OCI-LY1 (cell line): ENCODE results near the gene HIC1.

Experiments used
- H2AFZ ChIP-seq: fragments of 200-600 bp; sonication (generic), shearing (Covaris generic); 2 replicates; pipeline ENCODE4 v1.6.0; 2014; ENCODE audit warnings: antibody characterized with exemption, mild to moderate bottlenecking, low read length
- H3F3A ChIP-seq: fragments of 200-600 bp; sonication (generic), shearing (Covaris generic); 2 replicates; pipeline ENCODE4 v1.6.0; 2014; ENCODE audit warnings: mild to moderate bottlenecking, antibody characterized with exemption, low read length, moderate library complexity; ENCODE audit not compliant: insufficient read depth
- H3K27ac ChIP-seq: fragments of 200-600 bp; sonication (generic); 2 replicates; pipeline ENCODE4 v1.5.1; 2014; ENCODE audit warnings: low read length, mixed run types, mild to moderate bottlenecking, low read depth; ENCODE audit not compliant: poor library complexity, severe bottlenecking
- H3K27me3 ChIP-seq: fragments of 200-600 bp; sonication (generic); 2 replicates; pipeline ENCODE4 v1.6.0; 2014; ENCODE audit warnings: antibody characterized with exemption, mild to moderate bottlenecking, low read length, moderate library complexity; ENCODE audit not compliant: insufficient read depth
- H3K36me3 ChIP-seq: fragments of 200-600 bp; sonication (generic); 2 replicates; pipeline ENCODE4 v1.6.1; 2014; ENCODE audit warnings: mild to moderate bottlenecking, antibody characterized with exemption, low read length, moderate library complexity, mixed read lengths; ENCODE audit not compliant: insufficient read depth
- H3K4me1 ChIP-seq: fragments of 200-600 bp; sonication (generic); 2 replicates; pipeline ENCODE4 v1.5.1; 2014; ENCODE audit warnings: mild to moderate bottlenecking, low read length, moderate library complexity; ENCODE audit not compliant: insufficient read depth, severe bottlenecking
- H3K4me2 ChIP-seq: fragments of 200-600 bp; sonication (generic), shearing (Covaris generic); 2 replicates; pipeline ENCODE4 v1.6.1; 2014; ENCODE audit warnings: low read length
- H3K4me3 ChIP-seq: fragments of 200-600 bp; sonication (generic); 2 replicates; pipeline ENCODE4 v1.5.1; 2014; ENCODE audit warnings: low read length, low read depth, mild to moderate bottlenecking, mixed read lengths; ENCODE audit not compliant: poor library complexity, severe bottlenecking
- H3K79me2 ChIP-seq: fragments of 200-600 bp; shearing (Covaris generic); 2 replicates; pipeline ENCODE4 v1.6.1; 2016; ENCODE audit warnings: mixed run types, low read length, mixed read lengths; ENCODE audit not compliant: insufficient read depth
- H3K9ac ChIP-seq: fragments of 200-600 bp; sonication (generic), shearing (Covaris generic); 2 replicates; pipeline ENCODE4 v1.6.1; 2014; ENCODE audit warnings: mild to moderate bottlenecking, low read length, mixed read lengths
- H3K9me2 ChIP-seq: fragments of 200-600 bp; sonication (generic), shearing (Covaris generic); 2 replicates; pipeline ENCODE4 v1.6.1; 2014; ENCODE audit warnings: low read depth, mild to moderate bottlenecking, low read length, mixed read lengths
- H3K9me3 ChIP-seq: fragments of 200-600 bp; shearing (Covaris generic); 2 replicates; pipeline ENCODE4 v1.6.1; 2014; ENCODE audit warnings: low read length, mixed read lengths
- H4K20me1 ChIP-seq: fragments of 200-600 bp; sonication (generic), shearing (Covaris generic); 2 replicates; pipeline ENCODE4 v1.6.0; 2016; ENCODE audit warnings: mild to moderate bottlenecking, low read length; ENCODE audit not compliant: insufficient read depth
- EZH2 ChIP-seq: fragments of 200-600 bp; sonication (generic), shearing (Covaris generic); IDR thresholded peaks from 2 replicates; pipeline ENCODE4 v1.8.0; 2017; ENCODE audit warnings: borderline replicate concordance, mixed run types, mild to moderate bottlenecking, antibody characterized with exemption, low read length, moderate library complexity, mixed read lengths
- TF ChIP-seq, protein P1 (sequence below): fragments of 200-600 bp; sonication (generic), shearing (Covaris generic); IDR thresholded peaks from 2 replicates; pipeline ENCODE4 v1.5.1; 2017; ENCODE audit warnings: mild to moderate bottlenecking, antibody characterized with exemption, low read length, moderate library complexity, mixed read lengths

The HIC1 gene

DNA sequence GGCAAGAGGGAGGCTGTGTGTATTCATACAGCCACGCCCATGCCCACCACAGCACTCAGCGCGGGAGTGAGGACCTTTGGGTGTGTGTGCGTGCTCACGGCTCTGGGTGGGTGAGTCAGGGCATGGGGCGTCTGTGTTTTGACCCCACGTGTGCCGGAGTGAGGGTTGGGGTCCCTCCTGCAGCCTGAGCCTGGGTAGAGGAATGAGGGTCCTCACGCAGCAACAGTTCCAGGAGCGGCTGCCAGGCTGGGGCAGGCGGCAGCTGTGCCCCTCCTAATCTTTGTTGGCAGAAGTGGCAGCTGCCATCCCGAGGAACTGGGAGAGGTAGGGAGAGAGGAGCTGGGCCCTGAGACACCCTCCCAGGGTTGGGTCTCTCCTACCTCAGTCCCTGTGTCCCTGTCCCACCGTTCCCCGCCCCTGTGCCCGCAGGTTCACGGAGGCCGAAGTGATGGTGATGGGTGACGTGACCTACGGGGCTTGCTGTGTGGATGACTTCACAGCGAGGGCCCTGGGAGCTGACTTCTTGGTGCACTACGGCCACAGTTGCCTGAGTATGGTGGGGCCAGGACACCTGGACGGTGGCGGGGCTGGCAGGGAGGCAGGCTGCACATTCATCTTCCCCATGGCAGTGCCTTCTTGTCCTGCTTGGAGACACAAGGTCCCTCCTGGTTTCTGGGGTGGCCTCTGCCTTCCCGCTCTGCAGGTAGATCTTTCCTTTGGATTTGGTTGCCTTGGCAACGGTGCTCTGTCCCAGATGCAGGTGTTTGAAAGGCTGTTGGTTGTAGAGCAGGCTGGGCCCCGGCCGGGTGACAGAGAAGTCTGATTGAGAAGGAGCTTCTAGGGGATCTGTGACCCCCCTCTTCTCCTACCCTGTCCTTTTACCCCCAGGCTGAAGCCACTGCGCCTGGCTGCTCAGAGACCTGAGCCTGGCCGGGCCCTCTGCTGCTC is 19.1 kb upstream of the HIC1 start:
- H4K20me1 ChIP-seq: no peaks in the 10 kb centered on the region
- no peak overlapping the region for H2AFZ ChIP-seq
- no peak overlapping the region for H3K27ac ChIP-seq
- no peaks in the 10 kb centered on the region for H3K9me3 ChIP-seq
- no peaks in the 10 kb centered on the region for H3K27me3 ChIP-seq
- no peaks in the 10 kb centered on the region for H3K9me2 ChIP-seq
- H3K4me1 ChIP-seq: peaks cover 10% of the 10 kb centered on the region
- TF ChIP-seq, protein P1, sequence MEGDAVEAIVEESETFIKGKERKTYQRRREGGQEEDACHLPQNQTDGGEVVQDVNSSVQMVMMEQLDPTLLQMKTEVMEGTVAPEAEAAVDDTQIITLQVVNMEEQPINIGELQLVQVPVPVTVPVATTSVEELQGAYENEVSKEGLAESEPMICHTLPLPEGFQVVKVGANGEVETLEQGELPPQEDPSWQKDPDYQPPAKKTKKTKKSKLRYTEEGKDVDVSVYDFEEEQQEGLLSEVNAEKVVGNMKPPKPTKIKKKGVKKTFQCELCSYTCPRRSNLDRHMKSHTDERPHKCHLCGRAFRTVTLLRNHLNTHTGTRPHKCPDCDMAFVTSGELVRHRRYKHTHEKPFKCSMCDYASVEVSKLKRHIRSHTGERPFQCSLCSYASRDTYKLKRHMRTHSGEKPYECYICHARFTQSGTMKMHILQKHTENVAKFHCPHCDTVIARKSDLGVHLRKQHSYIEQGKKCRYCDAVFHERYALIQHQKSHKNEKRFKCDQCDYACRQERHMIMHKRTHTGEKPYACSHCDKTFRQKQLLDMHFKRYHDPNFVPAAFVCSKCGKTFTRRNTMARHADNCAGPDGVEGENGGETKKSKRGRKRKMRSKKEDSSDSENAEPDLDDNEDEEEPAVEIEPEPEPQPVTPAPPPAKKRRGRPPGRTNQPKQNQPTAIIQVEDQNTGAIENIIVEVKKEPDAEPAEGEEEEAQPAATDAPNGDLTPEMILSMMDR: no peak
- TF ChIP-seq EZH2: no peak
- H3K4me2 ChIP-seq: no peak overlapping the region
- H3K4me3 ChIP-seq: no peak overlapping the region
- no peaks in the 10 kb centered on the region for H3F3A ChIP-seq
- peaks cover 28% of the 10 kb centered on the region for H3K36me3 ChIP-seq
- no peak overlapping the region for H3K9ac ChIP-seq
- no peaks in the 10 kb centered on the region for H3K79me2 ChIP-seq

- TF ChIP-seq, protein P1: no peak
- no peak for TF ChIP-seq EZH2
- Histone ChIP-seq H3K9ac (no peak overlapping the region), H3K36me3 (peaks cover 28% of the 10 kb centered on the region), H3K27me3 (no peaks in the 10 kb centered on the region), H3K4me2 (no peak overlapping the region), H3K27ac (no peak overlapping the region), H3F3A (no peaks in the 10 kb centered on the region), H3K9me2 (no peaks in the 10 kb centered on the region), H3K4me1 (peaks cover 5% of the 10 kb centered on the region), H4K20me1 (no peaks in the 10 kb centered on the region), H3K4me3 (no peak overlapping the region), H3K79me2 (no peaks in the 10 kb centered on the region), H3K9me3 (no peaks in the 10 kb centered on the region), H2AFZ (no peak overlapping the region)
These were observed 17.7 kb upstream of the HIC1 start for GRCh38 chr17:2037155-2037554.

DNA sequence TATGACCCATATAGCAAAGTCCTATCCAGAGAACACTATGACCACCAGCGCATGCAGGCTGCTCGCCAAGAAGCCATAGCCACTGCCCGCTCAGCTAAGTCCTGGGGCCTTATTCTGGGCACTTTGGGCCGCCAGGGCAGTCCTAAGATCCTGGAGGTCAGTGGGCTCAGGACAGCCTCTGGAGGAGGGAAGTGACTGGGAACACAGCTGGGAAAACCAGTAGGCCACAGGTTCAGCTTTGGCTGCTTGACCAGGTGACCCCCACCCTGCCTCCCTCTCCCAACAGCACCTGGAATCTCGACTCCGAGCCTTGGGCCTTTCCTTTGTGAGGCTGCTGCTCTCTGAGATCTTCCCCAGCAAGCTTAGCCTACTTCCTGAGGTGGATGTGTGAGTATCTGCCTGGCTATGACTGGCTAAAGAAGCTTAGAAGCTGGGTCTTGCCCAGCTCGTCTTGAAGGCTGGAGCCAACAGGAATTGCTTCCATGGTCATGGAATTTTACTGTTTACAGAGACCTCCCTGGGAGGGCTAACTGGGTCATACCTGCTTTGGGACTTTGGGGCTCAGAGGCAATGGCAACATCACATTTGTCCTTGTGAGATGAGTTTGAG is 14.6 kb upstream of the HIC1 start:
- H3F3A ChIP-seq: no peaks in the 10 kb centered on the region
- H3K4me3 ChIP-seq: no peak overlapping the region
- peaks cover 52% of the 10 kb centered on the region for H3K36me3 ChIP-seq
- H3K27me3 ChIP-seq: no peaks in the 10 kb centered on the region
- H3K9me2 ChIP-seq: no peaks in the 10 kb centered on the region
- no peaks in the 10 kb centered on the region for H4K20me1 ChIP-seq
- no peak overlapping the region for H3K4me2 ChIP-seq
- TF ChIP-seq, protein P1: no peak
- no peak for TF ChIP-seq EZH2
- H3K79me2 ChIP-seq: no peaks in the 10 kb centered on the region
- no peaks in the 10 kb centered on the region for H3K9me3 ChIP-seq
- no peak overlapping the region for H3K27ac ChIP-seq
- H2AFZ ChIP-seq: no peak overlapping the region
- H3K9ac ChIP-seq: no peak overlapping the region
- H3K4me1 ChIP-seq: peaks cover 17% of the 10 kb centered on the region
